Left lung (tissue), 10 donors: Measurements from ENCODE around the gene MYL9. TPM values are rescaled to one million over a fixed set of nuclear protein-coding genes. Genes with fewer than 3 reads are reported as not detected.

Experiments used
- ATAC-seq: fragments of 200-7000 bp; cut with Tn5 transposase; one replicate; pipeline ENCODE4 v1.9.1; 2020; ENCODE audit warnings: moderate library complexity
- DNase-seq, 4 donors: peaks; one replicate each; pipeline ENCODE4 v3.0.0-alpha.2; 2013 to 2020
- H3K27ac ChIP-seq, 2 donors: fragments of 200-600 bp; sonication (generic) in 1 of 2; one replicate each; pipeline versions ENCODE4 v1.5.0 to v1.8.0; 2020 to 2021
- H3K27me3 ChIP-seq, 2 donors: fragments of 200-600 bp; sonication (generic) in 1 of 2; one replicate each; pipeline versions ENCODE4 v1.5.0 to v1.8.0; 2020 to 2021
- H3K36me3 ChIP-seq, 2 donors: fragments of 200-600 bp; sonication (generic) in 1 of 2; one replicate each; pipeline versions ENCODE4 v1.5.0 to v1.8.0; 2020 to 2021
- H3K4me1 ChIP-seq, 2 donors: fragments of 200-600 bp; one replicate each; pipeline ENCODE4 v1.8.0; 2021
- H3K4me3 ChIP-seq, 2 donors: fragments of 200-600 bp; sonication (generic) in 1 of 2; one replicate each; pipeline versions ENCODE4 v1.5.0 to v1.8.0; 2020 to 2021; ENCODE audit warnings: mild to moderate bottlenecking in 1 of 2
- H3K9me3 ChIP-seq, 2 donors: fragments of 200-600 bp; sonication (generic) in 1 of 2; one replicate each; pipeline versions ENCODE4 v1.5.0 to v1.8.0; 2020 to 2021
- CTCF ChIP-seq, 2 donors: fragments of 200-600 bp; sonication (generic) in 1 of 2; IDR thresholded peaks; one replicate each; pipeline versions ENCODE4 v1.5.0 to v1.8.0; 2021; ENCODE audit warnings: antibody characterized with exemption in 2 of 2
- intact Hi-C, 2 donors: fragments of 100-400 bp; cut with DNase I; formaldehyde crosslinking; loops; one replicate each; pipeline versions ENCODE4 v1.11.2 to v1.14.2; 2022
- polyA plus RNA-seq, 6 donors: library from polyadenylated mRNA; unstranded; fragments of 120-200 nt; gene quantifications; one replicate each; pipeline ENCODE4 v1.2.1, GENCODE V29; 2013; ENCODE audit not compliant: insufficient read length in 6 of 6
- total RNA-seq, 2 donors: library from RNA; stranded (reverse); fragmentation: NEBNext Ultra II Directional; extraction: Animal tissue kit (Norgen Biotek cat#: 25700); gene quantifications; one replicate each; pipeline ENCODE4 v1.2.1, GENCODE V29; 2021
- donor health status: DM: no; HTN: yes; CAD: no.
- donor health status: DM: no; HTN: no; CAD: no.

Gene MYL9
- total and polyA plus RNA-seq, 8 donors: 198 to 348 (median 278) TPM

- intact Hi-C loops: loop anchor here in 1 of 2 donors (5.0 kb wide), 1 partner anchor 36 kb away; no protein-coding TSS in a partner anchor
- Histone ChIP-seq H3K4me1 (peaks cover 0 to 16% of the 10 kb centered on the region in 2 donors), H3K27me3 (no peaks in the 10 kb centered on the region), H3K4me3 (no peak overlapping the region), H3K36me3 (peaks cover 0 to 20% of the 10 kb centered on the region in 2 donors), H3K27ac (no peak overlapping the region), H3K9me3 (no peaks in the 10 kb centered on the region)
- DNase-seq: no peak
- no peak for TF ChIP-seq CTCF (IDR thresholded peaks at IDR 0.05)
- ATAC-seq: no peak
Observed at GRCh38 chr20:36593347-36593929, 52.1 kb downstream of the MYL9 start.

- peaks cover 2 to 25% of the 10 kb centered on the region in 2 donors for H3K4me1 ChIP-seq
- H3K27me3 ChIP-seq: no peaks in the 10 kb centered on the region
- no peak overlapping the region for H3K4me3 ChIP-seq
- intact Hi-C loops: no loop called here
- peak overlapping the region in 1 of 2 donors; percentile 45 for H3K27ac ChIP-seq
- ATAC-seq (no peak), DNase-seq (no peak)
- H3K36me3 ChIP-seq: no peaks in the 10 kb centered on the region
- TF ChIP-seq CTCF (IDR thresholded peaks at IDR 0.05): no peak
- no peaks in the 10 kb centered on the region for H3K9me3 ChIP-seq
Observed at GRCh38 chr20:36599912-36600345, 58.6 kb downstream of the MYL9 start.

Other genes starting within 250 kb of the MYL9 start
- gene DLGAP4, start 235.2 kb upstream of the MYL9 start, total RNA-seq: 10 to 100 TPM; 61.5 to 72.7 TPM
- gene DLGAP4, start 235.2 kb upstream of the MYL9 start, polyA plus RNA-seq: 10 to 100 TPM; 53.5 to 84.3 (median 72.4) TPM
- 10 to 100 TPM; 11.2 to 11.5 TPM for gene TGIF2, start 32.1 kb downstream of the MYL9 start, total RNA-seq
- gene TGIF2, start 32.1 kb downstream of the MYL9 start, polyA plus RNA-seq: 10 to 100 TPM; 41.6 to 52.1 (median 43.7) TPM
- gene RAB5IF, start 64.3 kb downstream of the MYL9 start, total RNA-seq: 100 to 1,000 TPM in 1 of 2 donors, 10 to 100 TPM in 1; 99.0 to 167 TPM
- 10 to 100 TPM; 42.2 to 51.4 (median 47.6) TPM for gene RAB5IF, start 64.3 kb downstream of the MYL9 start, polyA plus RNA-seq
- gene SLA2, start 104.7 kb downstream of the MYL9 start, total RNA-seq: 1 to 10 TPM in 1 of 2 donors, under 1 TPM in 1; 0.87 to 1.8 TPM
- 1 to 10 TPM in 4 of 6 donors, under 1 TPM in 2; 0.95 to 1.4 (median 1.1) TPM for gene SLA2, start 104.7 kb downstream of the MYL9 start, polyA plus RNA-seq
- 10 to 100 TPM; 28.6 to 37.9 TPM for gene NDRG3, start 204.6 kb downstream of the MYL9 start, total RNA-seq
- gene NDRG3, start 204.6 kb downstream of the MYL9 start, polyA plus RNA-seq: 10 to 100 TPM; 30.9 to 41.2 (median 33.9) TPM
- gene DSN1, start 232.2 kb downstream of the MYL9 start, total RNA-seq: 10 to 100 TPM; 14.5 to 16.6 TPM
- 10 to 100 TPM; 15.4 to 24.7 (median 20.9) TPM for gene DSN1, start 232.2 kb downstream of the MYL9 start, polyA plus RNA-seq